IMR-90 (cell line): ENCODE results near the gene ATP6AP1. TPM values are rescaled to one million over a fixed set of nuclear protein-coding genes. Genes with fewer than 3 reads are reported as not detected.

Experiments used
- ATAC-seq: fragments of 200-7000 bp; cut with Tn5 transposase; 2 replicates; pipeline ENCODE4 v1.9.1; 2020; ENCODE audit warnings: low read depth, mild to moderate bottlenecking, moderate library complexity
- BruUV-seq: library from RNA; stranded (reverse); fragments of 400-500 nt; replicated peaks from 2 replicates; lab custom pipeline; 2021; lab: Mats Ljungman, UMichigan
- CTCF ChIA-PET: fragments of 300-600 bp; formaldehyde crosslinking; extraction: SDS; loops from one replicate; lab custom pipeline; 2021; ENCODE audit warnings: antibody characterized with exemption; lab: Yijun Ruan, JAX
- POLR2A ChIA-PET: fragments of 300-600 bp; sonication (Branson Sonifier 250); formaldehyde crosslinking; loops from one replicate; lab custom pipeline; 2022; ENCODE audit warnings: antibody characterized with exemption; ENCODE audit not compliant: unreplicated experiment; lab: Charles Lee
- DNase-seq: peaks from one replicate; pipeline ENCODE4 v3.0.0; 2013
- H2AFZ ChIP-seq: replicated peaks from 2 replicates; pipeline ENCODE3; 2013; ENCODE audit warnings: low read length, mild to moderate bottlenecking; ENCODE audit not compliant: poor library complexity
- H2AK5ac ChIP-seq: 2 replicates; pipeline ENCODE4 v1.6.1; 2013; ENCODE audit warnings: low read depth, low read length, inconsistent platforms
- H2AK9ac ChIP-seq: replicated peaks from 2 replicates; pipeline ENCODE3; 2013; ENCODE audit warnings: mild to moderate bottlenecking, low read depth, low read length, moderate library complexity; ENCODE audit not compliant: poor library complexity
- H2BK120ac ChIP-seq: 2 replicates; pipeline ENCODE4 v1.6.1; 2013; ENCODE audit warnings: low read depth, low read length, inconsistent platforms
- H2BK15ac ChIP-seq: 3 replicates; pipeline ENCODE4 v1.6.1; 2013; ENCODE audit warnings: low read depth, low read length, inconsistent platforms
- H2BK20ac ChIP-seq: 2 replicates; pipeline ENCODE4 v1.6.1; 2013; ENCODE audit warnings: low read depth, mild to moderate bottlenecking, inconsistent platforms, low read length, moderate library complexity
- H2BK5ac ChIP-seq: 2 replicates; pipeline ENCODE4 v1.6.1; 2013; ENCODE audit warnings: mild to moderate bottlenecking, low read depth, low read length, inconsistent platforms; ENCODE audit not compliant: poor library complexity, severe bottlenecking
- H3K14ac ChIP-seq: replicated peaks from 2 replicates; pipeline ENCODE4 v1.6.1; 2013; ENCODE audit warnings: low read depth, low read length, inconsistent platforms
- H3K18ac ChIP-seq: 2 replicates; pipeline ENCODE4 v1.6.1; 2013; ENCODE audit warnings: low read depth, low read length, control low read depth
- H3K23ac ChIP-seq: 2 replicates; pipeline ENCODE4 v1.6.1; 2013; ENCODE audit warnings: low read depth, low read length, inconsistent platforms
- H3K27ac ChIP-seq: 2 replicates; pipeline ENCODE4 v1.5.1; 2013; ENCODE audit warnings: mild to moderate bottlenecking, control low read depth, low read length; ENCODE audit not compliant: insufficient read depth
- H3K27me3 ChIP-seq: 2 replicates; pipeline ENCODE4 v1.6.1; 2013; ENCODE audit warnings: low read length; ENCODE audit not compliant: control insufficient read depth, insufficient read depth
- H3K36me3 ChIP-seq: 2 replicates; pipeline ENCODE4 v1.6.1; 2013; ENCODE audit warnings: low read length, mixed read lengths; ENCODE audit not compliant: control insufficient read depth, insufficient read depth
- H3K4ac ChIP-seq: 2 replicates; pipeline ENCODE4 v1.6.1; 2013; ENCODE audit warnings: low read depth, low read length, inconsistent platforms
- H3K4me1 ChIP-seq: 2 replicates; pipeline ENCODE4 v1.6.1; 2013; ENCODE audit warnings: low read length, mixed read lengths; ENCODE audit not compliant: control insufficient read depth, insufficient read depth
- H3K4me2 ChIP-seq: 2 replicates; pipeline ENCODE4 v1.6.1; 2013; ENCODE audit warnings: low read depth, mild to moderate bottlenecking, control low read depth, low read length, moderate library complexity
- H3K4me3 ChIP-seq: 2 replicates; pipeline ENCODE4 v1.5.1; 2013; ENCODE audit warnings: low read depth, mild to moderate bottlenecking, control low read depth, low read length, moderate library complexity; ENCODE audit not compliant: insufficient read depth
- H3K56ac ChIP-seq: 2 replicates; pipeline ENCODE4 v1.6.1; 2013; ENCODE audit warnings: low read length, inconsistent platforms; ENCODE audit not compliant: insufficient read depth; ENCODE audit errors: extremely low read depth
- H3K79me1 ChIP-seq, 2 experiments: 2 replicates each; pipeline ENCODE4 v1.6.1; 2013; ENCODE audit warnings: low read length in 2 of 2, inconsistent platforms in 1 of 2, low read depth in 1 of 2
- H3K9ac ChIP-seq: 2 replicates; pipeline ENCODE4 v1.6.1; 2013; ENCODE audit warnings: low read depth, low read length, control low read depth
- H3K9me1 ChIP-seq: 2 replicates; pipeline ENCODE4 v1.6.1; 2013; ENCODE audit warnings: low read length, inconsistent platforms; ENCODE audit not compliant: insufficient read depth
- H3K9me3 ChIP-seq: 2 replicates; pipeline ENCODE4 v1.6.1; 2013; ENCODE audit warnings: low read length; ENCODE audit not compliant: control insufficient read depth, insufficient read depth
- H4K20me1 ChIP-seq: 2 replicates; pipeline ENCODE4 v1.6.1; 2013; ENCODE audit warnings: low read length, inconsistent platforms; ENCODE audit not compliant: insufficient read depth
- H4K5ac ChIP-seq: 2 replicates; pipeline ENCODE4 v1.6.1; 2013; ENCODE audit warnings: mild to moderate bottlenecking, low read depth, low read length, control low read depth
- H4K8ac ChIP-seq, 2 experiments: 2 replicates each; pipeline ENCODE4 v1.6.1; 2013; ENCODE audit warnings: low read depth in 2 of 2, low read length in 2 of 2, control low read depth in 1 of 2, inconsistent platforms in 1 of 2
- H4K91ac ChIP-seq: 2 replicates; pipeline ENCODE4 v1.6.1; 2013; ENCODE audit warnings: low read depth, low read length, inconsistent platforms; ENCODE audit not compliant: insufficient read depth
- CEBPB ChIP-seq: IDR thresholded peaks from 2 replicates; pipeline ENCODE4 v1.6.1; 2012; ENCODE audit warnings: low read depth, low read length, improper control_type of control experiment
- MAFK ChIP-seq: IDR thresholded peaks from 2 replicates; pipeline ENCODE4 v1.6.1; 2012; ENCODE audit warnings: low read depth, low read length, improper control_type of control experiment
- MXI1 ChIP-seq: IDR thresholded peaks from 2 replicates; pipeline ENCODE4 v1.6.1; 2012; ENCODE audit warnings: low read depth, mild to moderate bottlenecking, low read length, moderate library complexity, borderline replicate concordance
- RCOR1 ChIP-seq: IDR thresholded peaks from 2 replicates; pipeline ENCODE4 v1.6.1; 2012; ENCODE audit warnings: mild to moderate bottlenecking, low read length, improper control_type of control experiment; ENCODE audit not compliant: insufficient replicate concordance
- WGBS, 2 experiments: methylation state at CpG; one replicate each; pipeline versions ENCODE4 v1.1.5 to v1.1.7; 2013; ENCODE audit warnings: missing lambda C conversion rate in 2 of 2; ENCODE audit not compliant: insufficient read length in 1 of 2; ENCODE audit errors: extremely low coverage in 2 of 2; 5-methylcytosine and 5-hydroxymethylcytosine counted together
- dilution Hi-C: fragments of 300-500 bp; cut with HindIII; formaldehyde crosslinking; loops from one replicate; pipeline ENCODE4 v1.14.3; 2018; ENCODE audit warnings: low sequenced_read_pairs; ENCODE audit not compliant: unreplicated experiment
- in situ Hi-C: fragments of 300-500 bp; cut with MboI; formaldehyde crosslinking; loops from 3 replicates; pipeline ENCODE4 v1.14.3; 2019; ENCODE audit warnings: low sequenced_read_pairs, inconsistent platforms, mixed read lengths
- intact Hi-C: fragments of 100-400 bp; cut with micrococcal nuclease; formaldehyde crosslinking; loops from 2 replicates; pipeline ENCODE4 v1.10.0; 2022
- polyA plus RNA-seq, 3 experiments: library from polyadenylated mRNA; depleted of rRNA; stranded (reverse); fragments of >200 nt; gene quantifications; 2 replicates each; pipeline ENCODE4 v1.2.3, GENCODE V29; 2012; ENCODE audit warnings: low replicate concordance in 1 of 3
- total RNA-seq: library from RNA; depleted of rRNA; stranded (reverse); fragments of >200 nt; gene quantifications from 2 replicates; pipeline ENCODE4 v1.2.3, GENCODE V29; 2012
- TF ChIP-seq, protein P1 (sequence below): fragments of 150-350 bp; IDR thresholded peaks from 2 replicates; pipeline ENCODE4 v1.6.1; 2016; ENCODE audit warnings: low read depth, mild to moderate bottlenecking, low read length, moderate library complexity, borderline replicate concordance

The ATP6AP1 gene
- total and polyA plus RNA-seq, 2 of the 4 experiments (the other 2 are of a cell fraction) = 13.8 to 96.7 TPM

DNA sequence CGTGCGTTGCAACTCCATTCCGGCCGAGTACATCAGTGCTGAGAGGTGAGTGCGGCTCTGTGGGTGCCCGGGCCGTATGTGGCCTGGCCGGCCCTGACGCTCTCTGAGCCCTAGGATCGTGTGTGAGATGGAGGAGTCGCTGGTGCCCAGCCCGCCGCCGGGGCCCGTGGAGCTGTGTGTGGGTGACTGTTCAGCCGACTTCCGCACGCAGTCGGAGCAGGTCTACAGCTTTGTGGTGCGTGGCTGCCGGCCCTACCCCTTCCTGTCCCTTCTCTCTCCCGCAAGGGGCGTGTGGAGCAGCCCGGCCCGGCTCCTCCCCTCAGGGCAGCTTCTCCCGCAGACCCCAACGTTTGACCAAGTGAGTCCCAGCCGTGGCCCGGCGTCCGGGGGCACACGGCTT is 37.6 kb downstream of the ATP6AP1 start:
- Histone ChIP-seq H4K8ac (no peak overlapping the region), H2BK120ac (no peak overlapping the region), H3K27ac (no peak overlapping the region), H3K79me1 (peaks cover 0 to 9% of the 10 kb centered on the region in 2 experiments; a peak in 2 of 4 replicates), H4K91ac (no peak overlapping the region), H3K4ac (no peak overlapping the region), H4K20me1 (peaks cover 19% of the 10 kb centered on the region), H3K56ac (no peak overlapping the region), H2BK5ac (no peak overlapping the region), H3K4me3 (no peak overlapping the region), H3K36me3 (peaks cover 81% of the 10 kb centered on the region), H2AK5ac (no peak overlapping the region), H2BK15ac (no peak overlapping the region), H3K27me3 (no peaks in the 10 kb centered on the region), H2BK20ac (no peak overlapping the region), H3K14ac (no peak overlapping the region), H3K9me3 (no peaks in the 10 kb centered on the region; the same call in 1 of the 2 replicates), H3K9me1 (no peaks in the 10 kb centered on the region), H3K4me1 (no peaks in the 10 kb centered on the region), H2AFZ (no peak overlapping the region), H3K9ac (no peak overlapping the region), H2AK9ac (no peak overlapping the region), H3K4me2 (no peak overlapping the region), H4K5ac (no peak overlapping the region), H3K18ac (no peak overlapping the region), H3K23ac (no peak overlapping the region)
- in situ Hi-C loops (no loop called here), dilution Hi-C loops (no loop called here), intact Hi-C loops (no loop called here)
- WGBS, 2 experiments = 90% methylated on average over 5 of the region's 32 CpGs; no CpG with 5 or more reads in 1 of the 2 experiments
- TF ChIP-seq CEBPB = no peak
- no peak for TF ChIP-seq MXI1
- TF ChIP-seq MAFK = no peak
- no peak for TF ChIP-seq RCOR1
- TF ChIP-seq, protein P1, sequence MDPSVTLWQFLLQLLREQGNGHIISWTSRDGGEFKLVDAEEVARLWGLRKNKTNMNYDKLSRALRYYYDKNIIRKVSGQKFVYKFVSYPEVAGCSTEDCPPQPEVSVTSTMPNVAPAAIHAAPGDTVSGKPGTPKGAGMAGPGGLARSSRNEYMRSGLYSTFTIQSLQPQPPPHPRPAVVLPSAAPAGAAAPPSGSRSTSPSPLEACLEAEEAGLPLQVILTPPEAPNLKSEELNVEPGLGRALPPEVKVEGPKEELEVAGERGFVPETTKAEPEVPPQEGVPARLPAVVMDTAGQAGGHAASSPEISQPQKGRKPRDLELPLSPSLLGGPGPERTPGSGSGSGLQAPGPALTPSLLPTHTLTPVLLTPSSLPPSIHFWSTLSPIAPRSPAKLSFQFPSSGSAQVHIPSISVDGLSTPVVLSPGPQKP = no peak
- no TSS peak for BruUV-seq
- ChIA-PET POLR2A (no interaction called here), CTCF (no interaction called here)
- ATAC-seq = no peak
- DNase-seq = no peak
